CD14-positive monocyte (primary cell): ENCODE measurements around the gene CMYA5. TPM values are rescaled to one million over a fixed set of nuclear protein-coding genes. Genes with fewer than 3 reads are reported as not detected.

Source experiments
- DNase-seq, 3 donors: peaks; one replicate each; pipeline ENCODE4 v3.0.0-alpha.2; 2011 to 2022
- H2AFZ ChIP-seq: 2 replicates; pipeline ENCODE4 v1.6.0; 2012; ENCODE audit warnings: mild to moderate bottlenecking, low read depth, low read length, inconsistent platforms; ENCODE audit not compliant: insufficient read depth, poor library complexity, severe bottlenecking
- H3K27ac ChIP-seq, 2 donors: 1 replicate in 1 of 2; 2 replicates in 1 of 2; pipeline ENCODE4 v1.5.1; 2012 to 2013; ENCODE audit warnings: low read length in 2 of 2, control low read depth in 1 of 2, inconsistent platforms in 1 of 2, low read depth in 1 of 2, mild to moderate bottlenecking in 1 of 2
- H3K27me3 ChIP-seq, 2 donors: one replicate each; pipeline versions ENCODE4 v1.6.0 to v1.6.1; 2011 to 2013; ENCODE audit warnings: low read length in 2 of 2; ENCODE audit not compliant: control insufficient read depth in 2 of 2, insufficient read depth in 2 of 2
- H3K36me3 ChIP-seq, 2 donors: replicated peaks in 1 of 2; 1 replicate in 1 of 2; 2 replicates in 1 of 2; pipeline versions ENCODE4 v1.5.1 to v1.6.1; 2012 to 2013; ENCODE audit warnings: low read length in 2 of 2, control low read depth in 1 of 2, inconsistent platforms in 1 of 2, mild to moderate bottlenecking in 1 of 2; ENCODE audit not compliant: insufficient read depth in 2 of 2, control insufficient read depth in 1 of 2
- H3K4me1 ChIP-seq, 2 donors: 1 replicate in 1 of 2; 2 replicates in 1 of 2; pipeline versions ENCODE4 v1.5.1 to v1.6.1; 2012 to 2013; ENCODE audit warnings: low read length in 2 of 2, control low read depth in 1 of 2, inconsistent platforms in 1 of 2, mild to moderate bottlenecking in 1 of 2, moderate library complexity in 1 of 2; ENCODE audit not compliant: insufficient read depth in 2 of 2, control insufficient read depth in 1 of 2
- H3K4me2 ChIP-seq: replicated peaks from 2 replicates; pipeline ENCODE3; 2012; ENCODE audit warnings: low read length, moderate library complexity, mild to moderate bottlenecking; ENCODE audit not compliant: poor library complexity, severe bottlenecking; ENCODE audit errors: extremely low read depth
- H3K4me3 ChIP-seq, 3 experiments: fragments of 200-600 bp in 1 of 3; sonication (generic) in 1 of 3; replicated peaks in 1 of 3; 1 replicate in 2 of 3; 2 replicates in 1 of 3; pipeline ENCODE4 v1.5.1; 2011 to 2013; ENCODE audit warnings: low read length in 3 of 3, mild to moderate bottlenecking in 3 of 3, control low read depth in 2 of 3, low read depth in 2 of 3, inconsistent platforms in 1 of 3, moderate library complexity in 1 of 3
- H3K79me2 ChIP-seq: 2 replicates; pipeline ENCODE4 v1.6.0; 2012; ENCODE audit warnings: mild to moderate bottlenecking, control low read depth, inconsistent platforms, low read length, moderate library complexity; ENCODE audit not compliant: insufficient read depth
- H3K9ac ChIP-seq: 2 replicates; pipeline ENCODE4 v1.6.0; 2017; ENCODE audit warnings: low read length, mild to moderate bottlenecking; ENCODE audit not compliant: insufficient read depth, poor library complexity, severe bottlenecking
- H3K9me3 ChIP-seq, 2 donors: replicated peaks in 1 of 2; 1 replicate in 1 of 2; 2 replicates in 1 of 2; pipeline versions ENCODE4 v1.5.1 to v1.6.1; 2012 to 2013; ENCODE audit warnings: low read length in 2 of 2, control low read depth in 1 of 2; ENCODE audit not compliant: control insufficient read depth in 1 of 2, insufficient read depth in 1 of 2
- H4K20me1 ChIP-seq: 2 replicates; pipeline ENCODE4 v1.6.0; 2012; ENCODE audit warnings: mild to moderate bottlenecking, low read length, control low read depth, moderate library complexity; ENCODE audit not compliant: insufficient read depth
- H3K27ac Mint-ChIP-seq, 7 donors: one replicate each; pipeline ENCODE4 v1.8.0; 2020; ENCODE audit warnings: mild to moderate bottlenecking in 7 of 7, mixed read lengths in 7 of 7, moderate library complexity in 6 of 7, inconsistent platforms in 2 of 7
- H3K27me3 Mint-ChIP-seq, 3 donors: one replicate each; pipeline ENCODE4 v1.8.0; 2021 to 2022; ENCODE audit warnings: low read depth in 3 of 3, mild to moderate bottlenecking in 3 of 3, mixed read lengths in 3 of 3, moderate library complexity in 3 of 3, inconsistent platforms in 1 of 3
- H3K36me3 Mint-ChIP-seq, 2 donors: one replicate each; pipeline ENCODE4 v1.8.0; 2020; ENCODE audit warnings: mixed read lengths in 2 of 2, inconsistent platforms in 1 of 2, mild to moderate bottlenecking in 1 of 2
- H3K4me1 Mint-ChIP-seq: one replicate; pipeline ENCODE4 v1.8.0; 2020; ENCODE audit warnings: mild to moderate bottlenecking, mixed read lengths
- H3K4me3 Mint-ChIP-seq, 2 donors: one replicate each; pipeline ENCODE4 v1.8.0; 2020; ENCODE audit warnings: mild to moderate bottlenecking in 2 of 2, mixed read lengths in 2 of 2, moderate library complexity in 1 of 2
- H3K9me3 Mint-ChIP-seq, 7 donors: one replicate each; pipeline ENCODE4 v1.8.0; 2020 to 2022; ENCODE audit warnings: mixed read lengths in 7 of 7, mild to moderate bottlenecking in 6 of 7, moderate library complexity in 6 of 7, inconsistent platforms in 2 of 7
- CTCF ChIP-seq: fragments of 200-600 bp; IDR thresholded peaks from one replicate; pipeline ENCODE4 v1.8.0; 2022; ENCODE audit warnings: antibody characterized with exemption, mild to moderate bottlenecking
- WGBS: methylation state at CpG from one replicate; pipeline ENCODE4 v1.1.5; 2013; ENCODE audit warnings: missing lambda C conversion rate; ENCODE audit not compliant: insufficient coverage; 5-methylcytosine and 5-hydroxymethylcytosine counted together
- intact Hi-C, 2 donors: fragments of 100-400 bp; cut with micrococcal nuclease; formaldehyde crosslinking; loops; one replicate each; pipeline versions ENCODE4 v1.15.0 to v1.15.1; 2023
- polyA plus RNA-seq, 3 donors: library from polyadenylated mRNA; depleted of rRNA in 1 of 3; unstranded in 2 of 3; stranded (reverse) in 1 of 3; fragments of 300-500 nt in 2 of 3; fragments of >200 nt in 1 of 3; fragmentation: Illumina TruSeq in 2 of 3; gene quantifications; 1 replicate in 2 of 3; 2 replicates in 1 of 3; pipeline ENCODE4 v1.2.3, GENCODE V29; 2012 to 2021

The CMYA5 gene
- polyA plus RNA-seq, 3 donors = 0.01 to 0.17 TPM; not detected in 1

- Mint-ChIP-seq H3K27me3 (peaks cover 4 to 6% (median 6%) of the 10 kb centered on the region in 3 donors), H3K4me3 (no peak overlapping the region), H3K27ac (no peak overlapping the region), H3K9me3 (peaks cover 0 to 3% (median 0%) of the 10 kb centered on the region in 7 donors), H3K4me1 (no peaks in the 10 kb centered on the region), H3K36me3 (no peaks in the 10 kb centered on the region)
- WGBS = 70% methylated on average over 2 of the region's 4 CpGs
- no peaks in the 10 kb centered on the region for H4K20me1 ChIP-seq
- TF ChIP-seq CTCF = no peak
- no peaks in the 10 kb centered on the region for H3K27me3 ChIP-seq
- no peak overlapping the region for H3K9ac ChIP-seq
- intact Hi-C loops = no loop called here
- H3K4me3 ChIP-seq = no peak overlapping the region
- H2AFZ ChIP-seq = no peak overlapping the region
- H3K4me2 ChIP-seq = no peak overlapping the region
- no peaks in the 10 kb centered on the region for H3K79me2 ChIP-seq
- no peaks in the 10 kb centered on the region for H3K9me3 ChIP-seq
- H3K4me1 ChIP-seq = no peaks in the 10 kb centered on the region
- H3K36me3 ChIP-seq = no peaks in the 10 kb centered on the region
- DNase-seq = no peak
- H3K27ac ChIP-seq = no peak overlapping the region
Measured at GRCh38 chr5:79832911-79833310, 143.3 kb downstream of the CMYA5 start.

GRCh38 chr5:79834098-79834753 lies 144.6 kb downstream of the CMYA5 start:
- H3K79me2 ChIP-seq = no peaks in the 10 kb centered on the region
- intact Hi-C loops = no loop called here
- H2AFZ ChIP-seq = no peak overlapping the region
- H3K36me3 Mint-ChIP-seq = no peaks in the 10 kb centered on the region
- H3K4me2 ChIP-seq = no peak overlapping the region
- H3K4me1 Mint-ChIP-seq = no peaks in the 10 kb centered on the region
- H3K27ac ChIP-seq = no peak overlapping the region
- H3K36me3 ChIP-seq = no peaks in the 10 kb centered on the region
- WGBS = no CpG with 5 or more reads among the region's 3 CpGs
- no peak for DNase-seq
- H3K9ac ChIP-seq = no peak overlapping the region
- no peak overlapping the region for H3K4me3 Mint-ChIP-seq
- peaks cover 0 to 3% (median 0%) of the 10 kb centered on the region in 7 donors for H3K9me3 Mint-ChIP-seq
- peaks cover 1 to 5% (median 2%) of the 10 kb centered on the region in 3 donors for H3K27me3 Mint-ChIP-seq
- no peaks in the 10 kb centered on the region for H3K27me3 ChIP-seq
- TF ChIP-seq CTCF = no peak
- H3K27ac Mint-ChIP-seq = no peak overlapping the region
- H3K4me3 ChIP-seq = no peak overlapping the region
- H3K9me3 ChIP-seq = no peaks in the 10 kb centered on the region
- no peaks in the 10 kb centered on the region for H4K20me1 ChIP-seq
- H3K4me1 ChIP-seq = no peaks in the 10 kb centered on the region
